Neuron (in vitro differentiated cells): Measurements from ENCODE around the gene RAB22A.

Experiments
- H2AFZ ChIP-seq: one replicate; pipeline ENCODE4 v1.6.1; 2013; ENCODE audit warnings: low read depth, mild to moderate bottlenecking, inconsistent platforms, low read length, moderate library complexity
- H3K27me3 ChIP-seq: one replicate; pipeline ENCODE4 v1.6.1; 2013; ENCODE audit warnings: low read length; ENCODE audit not compliant: insufficient read depth
- H3K36me3 ChIP-seq: one replicate; pipeline ENCODE4 v1.6.1; 2013; ENCODE audit warnings: low read length; ENCODE audit not compliant: insufficient read depth
- H3K4me1 ChIP-seq: one replicate; pipeline ENCODE4 v1.6.1; 2013; ENCODE audit warnings: low read length; ENCODE audit not compliant: insufficient read depth
- H3K4me3 ChIP-seq: 2 replicates; pipeline ENCODE4 v1.5.1; 2013; ENCODE audit warnings: mild to moderate bottlenecking, low read length, moderate library complexity
- H3K9me3 ChIP-seq: one replicate; pipeline ENCODE4 v1.6.1; 2013; ENCODE audit warnings: low read length

The RAB22A gene

GRCh38 chr20:58287638-58288037 lies 21.9 kb upstream of the RAB22A start:
- Histone ChIP-seq H3K4me3 (no peak overlapping the region), H3K36me3 (no peaks in the 10 kb centered on the region), H3K9me3 (no peaks in the 10 kb centered on the region), H3K27me3 (no peaks in the 10 kb centered on the region), H3K4me1 (no peaks in the 10 kb centered on the region), H2AFZ (no peak overlapping the region)

DNA sequence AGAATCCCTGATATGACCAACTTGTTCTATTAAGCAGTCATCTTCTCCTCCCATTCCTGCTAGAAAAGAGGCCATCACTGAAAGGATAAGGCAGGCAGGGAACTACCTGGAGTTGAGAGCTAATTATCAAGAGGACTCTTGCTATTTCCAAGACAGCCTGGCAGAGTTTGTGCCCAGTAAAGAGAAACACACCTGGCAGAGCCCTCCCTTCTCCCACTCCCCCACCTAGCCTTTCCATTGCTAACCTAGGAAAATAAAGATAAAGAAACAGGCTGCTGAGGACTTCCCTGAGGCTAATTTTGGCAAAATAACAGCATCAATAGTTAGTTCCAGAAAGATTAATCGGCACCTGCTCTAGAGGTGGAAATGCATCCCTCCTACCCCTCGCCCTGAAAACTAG lies 20.4 kb upstream of the RAB22A start:
- H2AFZ ChIP-seq: no peak overlapping the region

DNA sequence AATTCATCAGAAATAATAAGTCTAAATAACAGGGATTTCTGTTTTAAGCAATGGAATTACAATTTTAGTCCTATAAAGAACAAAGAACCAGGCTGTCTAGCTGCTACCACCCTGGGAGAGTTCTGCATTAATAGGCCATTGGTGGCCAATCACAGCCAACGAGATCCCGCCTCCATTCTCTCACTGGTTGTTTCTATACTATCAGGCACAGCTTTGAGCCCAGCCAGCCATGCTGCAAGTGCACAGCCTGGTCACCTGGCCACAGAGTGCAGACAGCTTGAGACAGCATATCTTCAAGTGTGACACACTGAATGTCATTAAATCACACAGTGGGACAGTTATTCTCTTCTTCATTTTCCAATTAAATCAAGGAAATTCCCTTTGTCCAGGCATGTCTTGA lies 16.1 kb upstream of the RAB22A start:
- Histone ChIP-seq H3K4me1 (peaks cover 9% of the 10 kb centered on the region), H3K9me3 (no peaks in the 10 kb centered on the region), H3K36me3 (no peaks in the 10 kb centered on the region), H3K4me3 (no peak overlapping the region), H2AFZ (peak overlapping the region; percentile 26), H3K27me3 (no peaks in the 10 kb centered on the region)

More for the DNA sequence above, 20.4 kb upstream of the RAB22A start:
- H3K36me3 ChIP-seq: no peaks in the 10 kb centered on the region
- H3K4me1 ChIP-seq: peaks cover 6% of the 10 kb centered on the region
- H3K4me3 ChIP-seq: no peak overlapping the region
- H3K27me3 ChIP-seq: no peaks in the 10 kb centered on the region
- H3K9me3 ChIP-seq: no peaks in the 10 kb centered on the region

- Histone ChIP-seq H3K27me3 (no peaks in the 10 kb centered on the region), H2AFZ (no peak overlapping the region), H3K36me3 (no peaks in the 10 kb centered on the region)
Measured at GRCh38 chr20:58294497-58295455, 14.7 kb upstream of the RAB22A start.

DNA sequence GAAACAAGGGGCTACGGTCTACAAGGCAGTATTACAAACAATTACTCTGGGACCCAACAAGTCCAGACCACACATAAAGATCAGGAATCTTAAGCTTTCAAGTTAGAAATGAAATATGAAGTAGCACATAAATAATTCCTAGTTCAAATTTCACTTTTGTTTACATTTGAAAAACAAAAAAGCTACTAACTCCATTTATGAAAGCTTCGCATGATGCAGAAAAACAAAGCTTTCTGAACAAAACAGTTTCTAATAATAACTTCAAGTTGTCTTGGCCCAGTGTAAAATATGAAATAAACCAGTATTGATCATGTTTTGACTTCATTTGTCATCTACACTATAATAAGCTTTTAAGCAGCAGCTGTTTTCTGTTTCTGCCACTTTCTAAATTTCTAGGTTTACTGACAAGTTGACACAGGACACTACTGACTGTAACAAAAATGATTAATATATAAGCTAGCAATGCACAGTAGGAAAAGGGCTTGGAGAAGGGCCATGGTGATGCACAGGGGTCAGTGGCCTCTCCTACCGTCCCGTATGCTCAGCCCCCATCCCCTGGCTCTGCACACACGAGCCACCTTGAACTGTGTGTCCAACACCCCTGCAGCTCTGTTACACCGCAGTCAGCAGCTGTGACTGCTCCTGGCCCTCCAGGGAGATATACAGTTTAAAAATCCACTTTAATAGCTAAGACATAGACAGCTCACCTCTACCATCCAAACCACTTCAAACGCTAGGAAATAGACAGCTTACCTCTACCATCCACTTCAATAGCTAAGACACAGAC lies 13.3 kb upstream of the RAB22A start:
- no peak overlapping the region for H3K4me3 ChIP-seq
- no peaks in the 10 kb centered on the region for H3K9me3 ChIP-seq
- peaks cover 9% of the 10 kb centered on the region for H3K4me1 ChIP-seq
- no peak overlapping the region for H2AFZ ChIP-seq
- H3K36me3 ChIP-seq: no peaks in the 10 kb centered on the region
- no peaks in the 10 kb centered on the region for H3K27me3 ChIP-seq

More at GRCh38 chr20:58294497-58295455, 14.7 kb upstream of the RAB22A start:
- Histone ChIP-seq H3K4me3 (no peak overlapping the region), H3K4me1 (peaks cover 9% of the 10 kb centered on the region), H3K9me3 (no peaks in the 10 kb centered on the region)

DNA sequence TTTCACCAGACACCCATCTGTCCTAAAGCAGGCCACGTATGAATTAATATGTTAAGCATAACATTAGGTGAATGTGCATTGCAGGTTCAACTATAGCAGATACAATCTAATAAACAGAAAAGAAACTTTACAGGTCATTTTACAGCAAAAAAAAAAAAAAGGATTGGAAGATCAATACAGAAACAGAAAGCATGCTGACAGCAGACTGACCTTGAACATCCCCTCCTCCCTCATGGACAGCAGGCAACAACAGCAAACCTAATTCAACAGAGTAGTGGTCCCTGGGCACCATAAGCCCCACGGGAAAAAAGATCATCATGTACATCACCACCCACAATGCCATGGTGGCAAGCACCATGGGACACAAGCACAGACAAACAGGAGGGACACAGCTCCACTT lies 12.1 kb upstream of the RAB22A start:
- Histone ChIP-seq H3K4me3 (no peak overlapping the region), H2AFZ (no peak overlapping the region), H3K4me1 (peaks cover 9% of the 10 kb centered on the region), H3K27me3 (no peaks in the 10 kb centered on the region), H3K9me3 (no peaks in the 10 kb centered on the region), H3K36me3 (no peaks in the 10 kb centered on the region)

- Histone ChIP-seq H2AFZ (no peak overlapping the region), H3K27me3 (no peaks in the 10 kb centered on the region)
Measured at GRCh38 chr20:58300321-58300720, 9.2 kb upstream of the RAB22A start.

GRCh38 chr20:58303547-58303946 lies 6.0 kb upstream of the RAB22A start:
- no peak overlapping the region for H3K4me3 ChIP-seq
- H2AFZ ChIP-seq: no peak overlapping the region
- H3K36me3 ChIP-seq: no peaks in the 10 kb centered on the region
- H3K4me1 ChIP-seq: no peaks in the 10 kb centered on the region
- H3K27me3 ChIP-seq: no peaks in the 10 kb centered on the region
- H3K9me3 ChIP-seq: no peaks in the 10 kb centered on the region

More at GRCh38 chr20:58300321-58300720, 9.2 kb upstream of the RAB22A start:
- no peaks in the 10 kb centered on the region for H3K9me3 ChIP-seq
- H3K4me1 ChIP-seq: no peaks in the 10 kb centered on the region
- H3K36me3 ChIP-seq: no peaks in the 10 kb centered on the region
- H3K4me3 ChIP-seq: no peak overlapping the region

- H3K4me1 ChIP-seq: no peaks in the 10 kb centered on the region
- H3K4me3 ChIP-seq: no peak overlapping the region
- no peak overlapping the region for H2AFZ ChIP-seq
- no peaks in the 10 kb centered on the region for H3K27me3 ChIP-seq
- no peaks in the 10 kb centered on the region for H3K36me3 ChIP-seq
- H3K9me3 ChIP-seq: no peaks in the 10 kb centered on the region
Measured at GRCh38 chr20:58305061-58305460, 4.5 kb upstream of the RAB22A start.

- H3K4me3 ChIP-seq: no peak overlapping the region
- no peaks in the 10 kb centered on the region for H3K9me3 ChIP-seq
- peaks cover 9% of the 10 kb centered on the region for H3K4me1 ChIP-seq
- no peaks in the 10 kb centered on the region for H3K27me3 ChIP-seq
- H2AFZ ChIP-seq: no peak overlapping the region
- H3K36me3 ChIP-seq: peaks cover under 1% of the 10 kb centered on the region
Measured at GRCh38 chr20:58306421-58307261, 2.9 kb upstream of the RAB22A start.

GRCh38 chr20:58307270-58307669 lies 2.2 kb upstream of the RAB22A start:
- H2AFZ ChIP-seq: no peak overlapping the region
- peaks cover 9% of the 10 kb centered on the region for H3K4me1 ChIP-seq
- peaks cover 6% of the 10 kb centered on the region for H3K36me3 ChIP-seq
- H3K4me3 ChIP-seq: no peak overlapping the region
- H3K27me3 ChIP-seq: no peaks in the 10 kb centered on the region
- no peaks in the 10 kb centered on the region for H3K9me3 ChIP-seq

DNA sequence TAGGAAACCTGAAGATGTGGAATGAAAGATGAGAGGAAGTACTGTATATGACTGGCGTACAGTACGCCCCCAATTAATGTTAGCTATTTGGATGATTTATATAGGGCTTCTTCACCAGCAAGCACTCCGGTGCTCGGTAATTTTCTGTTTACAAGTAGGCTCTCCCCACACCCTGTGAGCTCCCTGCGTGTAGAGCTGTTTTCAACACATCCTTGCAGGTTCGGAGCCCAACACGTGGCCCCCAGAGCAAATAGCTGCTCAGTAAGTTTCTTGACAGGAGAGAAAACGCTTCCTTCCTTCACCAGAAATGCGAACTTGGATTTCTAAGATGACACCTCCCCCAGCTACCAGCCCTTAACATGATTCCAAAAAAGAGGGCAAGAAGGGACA lies 1.2 kb upstream of the RAB22A start:
- no peak overlapping the region for H3K4me3 ChIP-seq
- H3K36me3 ChIP-seq: peaks cover 13% of the 10 kb centered on the region
- H3K4me1 ChIP-seq: peaks cover 9% of the 10 kb centered on the region
- no peaks in the 10 kb centered on the region for H3K9me3 ChIP-seq
- no peaks in the 10 kb centered on the region for H3K27me3 ChIP-seq
- no peak overlapping the region for H2AFZ ChIP-seq
